IMR-90 (cell line): ENCODE data around the gene ADD1. TPM values are rescaled to one million over a fixed set of nuclear protein-coding genes. Genes with fewer than 3 reads are reported as not detected.

Experiments used
- ATAC-seq: fragments of 200-7000 bp; cut with Tn5 transposase; 2 replicates; pipeline ENCODE4 v1.9.1; 2020; ENCODE audit warnings: low read depth, mild to moderate bottlenecking, moderate library complexity
- BruUV-seq: library from RNA; stranded (reverse); fragments of 400-500 nt; replicated peaks from 2 replicates; lab custom pipeline; 2021; lab: Mats Ljungman, UMichigan
- CTCF ChIA-PET: fragments of 300-600 bp; formaldehyde crosslinking; extraction: SDS; loops from one replicate; lab custom pipeline; 2021; ENCODE audit warnings: antibody characterized with exemption; lab: Yijun Ruan, JAX
- POLR2A ChIA-PET: fragments of 300-600 bp; sonication (Branson Sonifier 250); formaldehyde crosslinking; loops from one replicate; lab custom pipeline; 2022; ENCODE audit warnings: antibody characterized with exemption; ENCODE audit not compliant: unreplicated experiment; lab: Charles Lee
- DNase-seq: peaks from one replicate; pipeline ENCODE4 v3.0.0; 2013
- H2AFZ ChIP-seq: replicated peaks from 2 replicates; pipeline ENCODE3; 2013; ENCODE audit warnings: low read length, mild to moderate bottlenecking; ENCODE audit not compliant: poor library complexity
- H2AK5ac ChIP-seq: 2 replicates; pipeline ENCODE4 v1.6.1; 2013; ENCODE audit warnings: low read depth, low read length, inconsistent platforms
- H2AK9ac ChIP-seq: replicated peaks from 2 replicates; pipeline ENCODE3; 2013; ENCODE audit warnings: mild to moderate bottlenecking, low read depth, low read length, moderate library complexity; ENCODE audit not compliant: poor library complexity
- H2BK120ac ChIP-seq: 2 replicates; pipeline ENCODE4 v1.6.1; 2013; ENCODE audit warnings: low read depth, low read length, inconsistent platforms
- H2BK15ac ChIP-seq: 3 replicates; pipeline ENCODE4 v1.6.1; 2013; ENCODE audit warnings: low read depth, low read length, inconsistent platforms
- H2BK20ac ChIP-seq: 2 replicates; pipeline ENCODE4 v1.6.1; 2013; ENCODE audit warnings: low read depth, mild to moderate bottlenecking, inconsistent platforms, low read length, moderate library complexity
- H2BK5ac ChIP-seq: 2 replicates; pipeline ENCODE4 v1.6.1; 2013; ENCODE audit warnings: mild to moderate bottlenecking, low read depth, low read length, inconsistent platforms; ENCODE audit not compliant: poor library complexity, severe bottlenecking
- H3K14ac ChIP-seq: replicated peaks from 2 replicates; pipeline ENCODE4 v1.6.1; 2013; ENCODE audit warnings: low read depth, low read length, inconsistent platforms
- H3K18ac ChIP-seq: 2 replicates; pipeline ENCODE4 v1.6.1; 2013; ENCODE audit warnings: low read depth, low read length, control low read depth
- H3K23ac ChIP-seq: 2 replicates; pipeline ENCODE4 v1.6.1; 2013; ENCODE audit warnings: low read depth, low read length, inconsistent platforms
- H3K27ac ChIP-seq: 2 replicates; pipeline ENCODE4 v1.5.1; 2013; ENCODE audit warnings: mild to moderate bottlenecking, control low read depth, low read length; ENCODE audit not compliant: insufficient read depth
- H3K27me3 ChIP-seq: 2 replicates; pipeline ENCODE4 v1.6.1; 2013; ENCODE audit warnings: low read length; ENCODE audit not compliant: control insufficient read depth, insufficient read depth
- H3K36me3 ChIP-seq: 2 replicates; pipeline ENCODE4 v1.6.1; 2013; ENCODE audit warnings: low read length, mixed read lengths; ENCODE audit not compliant: control insufficient read depth, insufficient read depth
- H3K4ac ChIP-seq: 2 replicates; pipeline ENCODE4 v1.6.1; 2013; ENCODE audit warnings: low read depth, low read length, inconsistent platforms
- H3K4me1 ChIP-seq: 2 replicates; pipeline ENCODE4 v1.6.1; 2013; ENCODE audit warnings: low read length, mixed read lengths; ENCODE audit not compliant: control insufficient read depth, insufficient read depth
- H3K4me2 ChIP-seq: 2 replicates; pipeline ENCODE4 v1.6.1; 2013; ENCODE audit warnings: low read depth, mild to moderate bottlenecking, control low read depth, low read length, moderate library complexity
- H3K4me3 ChIP-seq: 2 replicates; pipeline ENCODE4 v1.5.1; 2013; ENCODE audit warnings: low read depth, mild to moderate bottlenecking, control low read depth, low read length, moderate library complexity; ENCODE audit not compliant: insufficient read depth
- H3K56ac ChIP-seq: 2 replicates; pipeline ENCODE4 v1.6.1; 2013; ENCODE audit warnings: low read length, inconsistent platforms; ENCODE audit not compliant: insufficient read depth; ENCODE audit errors: extremely low read depth
- H3K79me1 ChIP-seq, 2 experiments: 2 replicates each; pipeline ENCODE4 v1.6.1; 2013; ENCODE audit warnings: low read length in 2 of 2, inconsistent platforms in 1 of 2, low read depth in 1 of 2
- H3K9ac ChIP-seq: 2 replicates; pipeline ENCODE4 v1.6.1; 2013; ENCODE audit warnings: low read depth, low read length, control low read depth
- H3K9me1 ChIP-seq: 2 replicates; pipeline ENCODE4 v1.6.1; 2013; ENCODE audit warnings: low read length, inconsistent platforms; ENCODE audit not compliant: insufficient read depth
- H3K9me3 ChIP-seq: 2 replicates; pipeline ENCODE4 v1.6.1; 2013; ENCODE audit warnings: low read length; ENCODE audit not compliant: control insufficient read depth, insufficient read depth
- H4K20me1 ChIP-seq: 2 replicates; pipeline ENCODE4 v1.6.1; 2013; ENCODE audit warnings: low read length, inconsistent platforms; ENCODE audit not compliant: insufficient read depth
- H4K5ac ChIP-seq: 2 replicates; pipeline ENCODE4 v1.6.1; 2013; ENCODE audit warnings: mild to moderate bottlenecking, low read depth, low read length, control low read depth
- H4K8ac ChIP-seq, 2 experiments: 2 replicates each; pipeline ENCODE4 v1.6.1; 2013; ENCODE audit warnings: low read depth in 2 of 2, low read length in 2 of 2, control low read depth in 1 of 2, inconsistent platforms in 1 of 2
- H4K91ac ChIP-seq: 2 replicates; pipeline ENCODE4 v1.6.1; 2013; ENCODE audit warnings: low read depth, low read length, inconsistent platforms; ENCODE audit not compliant: insufficient read depth
- CEBPB ChIP-seq: IDR thresholded peaks from 2 replicates; pipeline ENCODE4 v1.6.1; 2012; ENCODE audit warnings: low read depth, low read length, improper control_type of control experiment
- ELK1 ChIP-seq: fragments of 150-350 bp; IDR thresholded peaks from 2 replicates; pipeline ENCODE4 v1.6.1; 2016; ENCODE audit warnings: low read depth, mild to moderate bottlenecking, low read length, moderate library complexity, borderline replicate concordance
- FOS ChIP-seq: fragments of 150-350 bp; IDR thresholded peaks from 2 replicates; pipeline ENCODE4 v1.6.1; 2016; ENCODE audit warnings: low read depth, low read length
- MAFK ChIP-seq: IDR thresholded peaks from 2 replicates; pipeline ENCODE4 v1.6.1; 2012; ENCODE audit warnings: low read depth, low read length, improper control_type of control experiment
- MAZ ChIP-seq: IDR thresholded peaks from 2 replicates; pipeline ENCODE4 v1.6.1; 2012; ENCODE audit warnings: low read depth, mild to moderate bottlenecking, low read length, improper control_type of control experiment, moderate library complexity, borderline replicate concordance
- NFE2L2 ChIP-seq: fragments of 150-350 bp; IDR thresholded peaks from 2 replicates; pipeline ENCODE4 v1.6.1; 2016; ENCODE audit warnings: low read depth, mild to moderate bottlenecking, low read length
- POLR2A ChIP-seq: IDR thresholded peaks from 2 replicates; pipeline ENCODE4 v1.6.1; 2012; ENCODE audit warnings: mild to moderate bottlenecking, low read depth, low read length
- RAD21 ChIP-seq: IDR thresholded peaks from 2 replicates; pipeline ENCODE4 v1.6.1; 2012; ENCODE audit warnings: low read length, improper control_type of control experiment
- RCOR1 ChIP-seq: IDR thresholded peaks from 2 replicates; pipeline ENCODE4 v1.6.1; 2012; ENCODE audit warnings: mild to moderate bottlenecking, low read length, improper control_type of control experiment; ENCODE audit not compliant: insufficient replicate concordance
- RFX5 ChIP-seq: IDR thresholded peaks from 2 replicates; pipeline ENCODE4 v1.8.0; 2012; ENCODE audit warnings: low read depth, mild to moderate bottlenecking, low read length, moderate library complexity
- SMC3 ChIP-seq: fragments of 150-350 bp; IDR thresholded peaks from 2 replicates; pipeline ENCODE4 v1.6.1; 2016; ENCODE audit warnings: low read depth, mild to moderate bottlenecking, antibody characterized with exemption, low read length, moderate library complexity
- WGBS, 2 experiments: methylation state at CpG; one replicate each; pipeline versions ENCODE4 v1.1.5 to v1.1.7; 2013; ENCODE audit warnings: missing lambda C conversion rate in 2 of 2; ENCODE audit not compliant: insufficient read length in 1 of 2; ENCODE audit errors: extremely low coverage in 2 of 2; 5-methylcytosine and 5-hydroxymethylcytosine counted together
- dilution Hi-C: fragments of 300-500 bp; cut with HindIII; formaldehyde crosslinking; loops from one replicate; pipeline ENCODE4 v1.14.3; 2018; ENCODE audit warnings: low sequenced_read_pairs; ENCODE audit not compliant: unreplicated experiment
- in situ Hi-C: fragments of 300-500 bp; cut with MboI; formaldehyde crosslinking; loops from 3 replicates; pipeline ENCODE4 v1.14.3; 2019; ENCODE audit warnings: low sequenced_read_pairs, inconsistent platforms, mixed read lengths
- intact Hi-C: fragments of 100-400 bp; cut with micrococcal nuclease; formaldehyde crosslinking; loops from 2 replicates; pipeline ENCODE4 v1.10.0; 2022
- polyA plus RNA-seq, 3 experiments: library from polyadenylated mRNA; depleted of rRNA; stranded (reverse); fragments of >200 nt; gene quantifications; 2 replicates each; pipeline ENCODE4 v1.2.3, GENCODE V29; 2012; ENCODE audit warnings: low replicate concordance in 1 of 3
- total RNA-seq: library from RNA; depleted of rRNA; stranded (reverse); fragments of >200 nt; gene quantifications from 2 replicates; pipeline ENCODE4 v1.2.3, GENCODE V29; 2012
- TF ChIP-seq, protein P1 (sequence below): fragments of 150-350 bp; IDR thresholded peaks from 2 replicates; pipeline ENCODE4 v1.6.1; 2017; ENCODE audit warnings: mild to moderate bottlenecking, antibody characterized with exemption, low read length, low read depth
- TF ChIP-seq, protein P2 (sequence below): conservative IDR thresholded peaks from 2 replicates; pipeline ENCODE4 v1.5.1; 2012; ENCODE audit warnings: mild to moderate bottlenecking, low read depth, low read length, improper control_type of control experiment

The ADD1 gene
- total and polyA plus RNA-seq, 2 of the 4 experiments (the other 2 are of a cell fraction) = 122 to 215 TPM

GRCh38 chr4:2937146-2937857 is 93.7 kb downstream of the ADD1 start (continued):
- TF ChIP-seq RCOR1 = no peak

DNA sequence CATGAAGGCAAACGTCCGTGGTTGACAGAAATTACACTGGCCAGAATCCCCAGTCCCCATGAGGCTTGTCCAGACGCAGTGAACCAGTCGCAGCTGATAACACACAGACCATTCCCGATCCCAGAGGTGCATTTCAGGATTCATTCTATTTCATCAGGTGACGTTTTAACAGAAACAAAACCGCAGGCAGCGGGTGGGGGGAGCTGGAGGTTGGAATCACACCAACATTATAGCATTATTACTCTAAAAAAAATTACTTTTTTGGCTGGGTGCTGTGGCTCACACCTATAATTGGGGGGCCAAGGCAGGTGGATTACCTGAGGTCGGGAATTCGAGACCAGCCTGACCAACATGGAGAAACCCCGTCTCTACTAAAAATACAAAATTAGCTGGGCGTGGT is 94.3 kb downstream of the ADD1 start:
- ATAC-seq (no peak), DNase-seq (no peak)
- Histone ChIP-seq H3K9me3 (no peaks in the 10 kb centered on the region), H3K9me1 (peaks cover 9% of the 10 kb centered on the region; the same call in 1 of the 2 replicates), H3K23ac (no peak overlapping the region), H2BK20ac (no peak overlapping the region), H2AK9ac (no peak overlapping the region), H3K56ac (no peak overlapping the region), H3K4me3 (no peak overlapping the region), H3K9ac (no peak overlapping the region), H2BK15ac (no peak overlapping the region), H2AK5ac (no peak overlapping the region), H3K27me3 (no peaks in the 10 kb centered on the region), H3K36me3 (peaks cover 58% of the 10 kb centered on the region), H2AFZ (no peak overlapping the region), H3K4me1 (peaks cover 14% of the 10 kb centered on the region), H3K14ac (no peak overlapping the region), H4K8ac (no peak overlapping the region), H4K20me1 (peaks cover 51% of the 10 kb centered on the region), H2BK120ac (no peak overlapping the region), H3K27ac (no peak overlapping the region), H2BK5ac (no peak overlapping the region), H4K5ac (no peak overlapping the region), H3K4me2 (no peak overlapping the region), H3K79me1 (peaks cover 32 to 73% of the 10 kb centered on the region in 2 experiments; a peak in 3 of 4 replicates), H3K4ac (no peak overlapping the region), H3K18ac (no peak overlapping the region), H4K91ac (no peak overlapping the region)
- in situ Hi-C loops (no loop called here), intact Hi-C loops (no loop called here), dilution Hi-C loops (no loop called here)
- ChIA-PET CTCF (no interaction called here), POLR2A (no interaction called here)
- BruUV-seq = no TSS peak
- no CpG with 5 or more reads among the region's 12 CpGs for WGBS, 2 experiments
- TF ChIP-seq ELK1 = no peak
- no peak for TF ChIP-seq RCOR1
- TF ChIP-seq SMC3 = no peak
- TF ChIP-seq CEBPB = no peak
- no peak for TF ChIP-seq POLR2A
- TF ChIP-seq MAFK = no peak
- no peak for TF ChIP-seq RFX5
- no peak for TF ChIP-seq FOS
- no peak for TF ChIP-seq RAD21
- TF ChIP-seq, protein P1, sequence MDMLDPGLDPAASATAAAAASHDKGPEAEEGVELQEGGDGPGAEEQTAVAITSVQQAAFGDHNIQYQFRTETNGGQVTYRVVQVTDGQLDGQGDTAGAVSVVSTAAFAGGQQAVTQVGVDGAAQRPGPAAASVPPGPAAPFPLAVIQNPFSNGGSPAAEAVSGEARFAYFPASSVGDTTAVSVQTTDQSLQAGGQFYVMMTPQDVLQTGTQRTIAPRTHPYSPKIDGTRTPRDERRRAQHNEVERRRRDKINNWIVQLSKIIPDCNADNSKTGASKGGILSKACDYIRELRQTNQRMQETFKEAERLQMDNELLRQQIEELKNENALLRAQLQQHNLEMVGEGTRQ = no peak
- no peak for TF ChIP-seq NFE2L2
- no peak for TF ChIP-seq MAZ
- TF ChIP-seq, protein P2, sequence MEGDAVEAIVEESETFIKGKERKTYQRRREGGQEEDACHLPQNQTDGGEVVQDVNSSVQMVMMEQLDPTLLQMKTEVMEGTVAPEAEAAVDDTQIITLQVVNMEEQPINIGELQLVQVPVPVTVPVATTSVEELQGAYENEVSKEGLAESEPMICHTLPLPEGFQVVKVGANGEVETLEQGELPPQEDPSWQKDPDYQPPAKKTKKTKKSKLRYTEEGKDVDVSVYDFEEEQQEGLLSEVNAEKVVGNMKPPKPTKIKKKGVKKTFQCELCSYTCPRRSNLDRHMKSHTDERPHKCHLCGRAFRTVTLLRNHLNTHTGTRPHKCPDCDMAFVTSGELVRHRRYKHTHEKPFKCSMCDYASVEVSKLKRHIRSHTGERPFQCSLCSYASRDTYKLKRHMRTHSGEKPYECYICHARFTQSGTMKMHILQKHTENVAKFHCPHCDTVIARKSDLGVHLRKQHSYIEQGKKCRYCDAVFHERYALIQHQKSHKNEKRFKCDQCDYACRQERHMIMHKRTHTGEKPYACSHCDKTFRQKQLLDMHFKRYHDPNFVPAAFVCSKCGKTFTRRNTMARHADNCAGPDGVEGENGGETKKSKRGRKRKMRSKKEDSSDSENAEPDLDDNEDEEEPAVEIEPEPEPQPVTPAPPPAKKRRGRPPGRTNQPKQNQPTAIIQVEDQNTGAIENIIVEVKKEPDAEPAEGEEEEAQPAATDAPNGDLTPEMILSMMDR = no peak
